Measurements from ENCODE around the gene PPL.
A peak's percentile ranks its signal among the peaks of the same experiment; 100 is the strongest.

The PPL gene

GRCh38 chr16:4957720-4958509 lies 21.0 kb upstream of the PPL start, which contains the start of gene SEC14L5 (continued):
- peak; percentile 69; the same call in 1 of the 2 replicates for TF ChIP-seq KLF9 (tag by site-specific recombination; IDR thresholded peaks at IDR 0.05; ENCODE audit: low read depth)
- TF ChIP-seq SCRT1 (tag by site-specific recombination; IDR thresholded peaks at IDR 0.05; ENCODE audit: borderline replicate concordance): no peak
- no peak for TF ChIP-seq ZBTB21 (tag by site-specific recombination; IDR thresholded peaks at IDR 0.05)
- 0 out of 2 replicates have a peak, but pooled peaks have one; percentile 19 for TF ChIP-seq ZNF629 (tag by site-specific recombination; IDR thresholded peaks at IDR 0.05)
- TF ChIP-seq ZNF600 (tag by site-specific recombination; IDR thresholded peaks at IDR 0.05): 0 out of 2 replicates have a peak, but pooled peaks have one; percentile 24
- TF ChIP-seq ZNF645 (tag by site-specific recombination; IDR thresholded peaks at IDR 0.05): no peak
- TF ChIP-seq KLF1 (tag by site-specific recombination; IDR thresholded peaks at IDR 0.05): peak; percentile 54
- TF ChIP-seq ZNF184 (tag by site-specific recombination; IDR thresholded peaks at IDR 0.05): no peak
- TF ChIP-seq ZNF518A (tag by site-specific recombination; conservative IDR thresholded peaks at IDR 0.05; ENCODE audit: low read depth): no peak
- no peak for TF ChIP-seq ZNF776 (tag by site-specific recombination; IDR thresholded peaks at IDR 0.05; ENCODE audit: borderline replicate concordance)
- TF ChIP-seq ZNF175 (tag by site-specific recombination; IDR thresholded peaks at IDR 0.05): no peak
- no peak for TF ChIP-seq ZNF521 (tag by site-specific recombination; IDR thresholded peaks at IDR 0.05)
- TF ChIP-seq KLF8 (tag by site-specific recombination; IDR thresholded peaks at IDR 0.05): peak; percentile 68; the same call in 1 of the 2 replicates
- no peak for TF ChIP-seq ZNF513 (tag by site-specific recombination; IDR thresholded peaks at IDR 0.05)
- peak; percentile 89 for TF ChIP-seq ZBTB20 (tag by site-specific recombination; IDR thresholded peaks at IDR 0.05)
- no peak for TF ChIP-seq OSR2 (tag by site-specific recombination; IDR thresholded peaks at IDR 0.05)
- TF ChIP-seq OVOL3 (tag by site-specific recombination; IDR thresholded peaks at IDR 0.05): no peak
- no peak for TF ChIP-seq ZNF121 (tag by site-specific recombination; IDR thresholded peaks at IDR 0.05)
- TF ChIP-seq ZNF692 (tag by site-specific recombination; IDR thresholded peaks at IDR 0.05): 0 out of 2 replicates have a peak, but pooled peaks have one; percentile 14
- peak; percentile 32; the same call in 1 of the 2 replicates for TF ChIP-seq GLIS1 (tag by site-specific recombination; IDR thresholded peaks at IDR 0.05)
- peak; percentile 70 for TF ChIP-seq ZNF335 (tag by site-specific recombination; conservative IDR thresholded peaks at IDR 0.05)
- no peak for TF ChIP-seq BCL11A (tag by site-specific recombination; IDR thresholded peaks at IDR 0.05; ENCODE audit: low read depth)
- TF ChIP-seq GLI4 (tag by site-specific recombination; IDR thresholded peaks at IDR 0.05): no peak

Data from HEK293 (cell line).